ENCODE measurements around the gene PLXNA3.

PLXNA3 gene

GRCh38 chrX:154436374-154436982 is 21.6 kb upstream of the PLXNA3 start:
- DNase-seq: no peak

- no peak for DNase-seq
Measured at GRCh38 chrX:154436983-154437752, 20.9 kb upstream of the PLXNA3 start, which contains the start of gene GDI1. Gene GDI1, plus strand, starts transcription at chrX:154437154. Its CDS starts 101 bp downstream, at chrX:154437255.

- no peak for DNase-seq
Measured at GRCh38 chrX:154437971-154438893, 19.8 kb upstream of the PLXNA3 start.

GRCh38 chrX:154439841-154440240 is 18.2 kb upstream of the PLXNA3 start:
- no peak for DNase-seq

- no peak for DNase-seq
Measured at GRCh38 chrX:154440623-154441357, 17.3 kb upstream of the PLXNA3 start.

GRCh38 chrX:154441564-154441963 is 16.5 kb upstream of the PLXNA3 start:
- no peak for DNase-seq

- no peak for DNase-seq
Measured at GRCh38 chrX:154441984-154442707, 15.9 kb upstream of the PLXNA3 start.

GRCh38 chrX:154443479-154443910 is 14.6 kb upstream of the PLXNA3 start:
- DNase-seq: no peak

GRCh38 chrX:154443992-154444754 is 13.9 kb upstream of the PLXNA3 start, which contains the start of gene FAM50A:
Gene FAM50A, plus strand, starts transcription at chrX:154444141. Its CDS starts 95 bp downstream, at chrX:154444236.
- no peak for DNase-seq

- DNase-seq: no peak
Measured at GRCh38 chrX:154444755-154445246, 13.3 kb upstream of the PLXNA3 start.

GRCh38 chrX:154445776-154446175 is 12.3 kb upstream of the PLXNA3 start:
- DNase-seq: no peak

- DNase-seq: no peak
Measured at GRCh38 chrX:154446430-154446829, 11.7 kb upstream of the PLXNA3 start.

- no peak for DNase-seq
Measured at GRCh38 chrX:154448484-154448883, 9.6 kb upstream of the PLXNA3 start.

GRCh38 chrX:154449618-154450017 is 8.5 kb upstream of the PLXNA3 start:
- DNase-seq: no peak

GRCh38 chrX:154450312-154450711 is 7.8 kb upstream of the PLXNA3 start:
- no peak for DNase-seq

GRCh38 chrX:154452823-154453222 is 5.3 kb upstream of the PLXNA3 start:
- no peak for DNase-seq

GRCh38 chrX:154457491-154458115 is 478 bp upstream of the PLXNA3 start:
- DNase-seq: no peak

- no peak for DNase-seq
Measured at GRCh38 chrX:154458954-154459778, 1.1 kb downstream of the PLXNA3 start.

GRCh38 chrX:154459832-154460231 is 1.8 kb downstream of the PLXNA3 start:
- no peak for DNase-seq
